HG02870 (cell line): ENCODE results near the gene COMTD1.

Source experiments
- ATAC-seq: cut with Tn5 transposase; IDR thresholded peaks from one replicate; pipeline ENCODE4 v1.9.1; 2021; ENCODE audit warnings: mild to moderate bottlenecking, moderate library complexity; ENCODE audit not compliant: unreplicated experiment

Gene COMTD1

GRCh38 chr10:75245354-75246250 is 9.8 kb upstream of the COMTD1 start:
- no peak for ATAC-seq

GRCh38 chr10:75244487-75245353 is 9.0 kb upstream of the COMTD1 start:
- no peak for ATAC-seq

GRCh38 chr10:75243426-75243825 is 7.7 kb upstream of the COMTD1 start:
- no peak for ATAC-seq

- no peak for ATAC-seq
Observed at GRCh38 chr10:75240329-75241076, 4.7 kb upstream of the COMTD1 start.

- no peak for ATAC-seq
Observed at GRCh38 chr10:75239096-75239790, 3.5 kb upstream of the COMTD1 start.

GRCh38 chr10:75238182-75239095 is 2.7 kb upstream of the COMTD1 start:
- ATAC-seq, result no peak

- ATAC-seq, result no peak
Observed at GRCh38 chr10:75236178-75236825, 545 bp upstream of the COMTD1 start.

GRCh38 chr10:75234683-75235374 is 928 bp downstream of the COMTD1 start:
- ATAC-seq, result peak; percentile 12

- peak; percentile 38 for ATAC-seq
Observed at GRCh38 chr10:75234017-75234682, 1.6 kb downstream of the COMTD1 start.

- no peak for ATAC-seq
Observed at GRCh38 chr10:75233444-75234016, 2.2 kb downstream of the COMTD1 start.

- no peak for ATAC-seq
Observed at GRCh38 chr10:75231672-75232581, 3.8 kb downstream of the COMTD1 start.

- peak; percentile 33 for ATAC-seq
Observed at GRCh38 chr10:75230600-75231038, 5.1 kb downstream of the COMTD1 start.

- no peak for ATAC-seq
Observed at GRCh38 chr10:75229971-75230370, 5.8 kb downstream of the COMTD1 start.

- no peak for ATAC-seq
Observed at GRCh38 chr10:75228834-75229233, 6.9 kb downstream of the COMTD1 start.

- no peak for ATAC-seq
Observed at GRCh38 chr10:75228278-75228677, 7.5 kb downstream of the COMTD1 start.

- peak; percentile 37 for ATAC-seq
Observed at GRCh38 chr10:75226656-75227055, 9.1 kb downstream of the COMTD1 start.
